ENCODE data around the gene MT1F. TPM values are rescaled to one million over a fixed set of nuclear protein-coding genes. Genes with fewer than 3 reads are reported as not detected.

MT1F gene
- total and polyA plus RNA-seq, 2 donors (not counting 1 experiment from before 2014, with no cell fraction given): 4.3 to 5.3 TPM

GRCh38 chr16:56697456-56698155, 39.8 kb downstream of the MT1F start:
- Mint-ChIP-seq H3K27ac (no peak overlapping the region), H3K9me3 (ENCODE audit: insufficient read depth) (peaks cover 7% of the 10 kb centered on the region), H3K27me3 (peaks cover 5% of the 10 kb centered on the region), H3K4me3 (no peak overlapping the region), H3K4me1 (peaks cover 5% of the 10 kb centered on the region)
- DNase-seq (no peak), ATAC-seq (ENCODE audit: low read depth) (no peak)
- no peak overlapping the region for H2AFZ ChIP-seq (ENCODE audit: insufficient read depth, low read depth, low read length, poor library complexity, severe bottlenecking)
- intact Hi-C loops (cut with micrococcal nuclease): no loop called here
- H3K4me3 ChIP-seq (ENCODE audit: control extremely low read depth in 1 of 5, extremely low read depth in 1 of 5, insufficient read depth in 1 of 5, low read depth in 2 of 5, low read length in 4 of 5): no peak overlapping the region
- ChIA-PET CTCF (interaction anchor here (0.6 to 0.7 kb wide), 2 partner anchors 24 to 30 kb away, joined by 3 read pairs; no protein-coding TSS in a partner anchor), POLR2A (no interaction called here)
- H3K27me3 ChIP-seq (replicated peaks in 1 of 4; ENCODE audit: control extremely low read depth in 1 of 4, control insufficient read depth in 3 of 4, insufficient read depth in 4 of 4, low read length in 3 of 4): peaks cover 0 to 2% (median 0%) of the 10 kb centered on the region in 4 experiments
- peaks cover 0 to 4% of the 10 kb centered on the region in 2 donors for H3K4me1 ChIP-seq (ENCODE audit: control insufficient read depth in 2 of 2, insufficient read depth in 2 of 2, low read length in 2 of 2)
- H3K79me2 ChIP-seq (ENCODE audit: control insufficient read depth, insufficient read depth, low read length): no peaks in the 10 kb centered on the region
- H3K9me3 ChIP-seq (ENCODE audit: control extremely low read depth in 1 of 3, control insufficient read depth in 2 of 3, insufficient read depth in 1 of 3, low read length in 2 of 3): peaks cover 0 to 18% (median 3%) of the 10 kb centered on the region in 3 donors
- H3K27ac ChIP-seq (ENCODE audit: low read length in 2 of 2): no peak overlapping the region
- no peaks in the 10 kb centered on the region for H4K20me1 ChIP-seq (ENCODE audit: control insufficient read depth, insufficient read depth, low read length, poor library complexity, severe bottlenecking)
- H3K36me3 ChIP-seq (replicated peaks in 1 of 2; ENCODE audit: control extremely low read depth in 1 of 2, control insufficient read depth in 1 of 2, extremely low read depth in 1 of 2, insufficient read depth in 2 of 2, low read length in 1 of 2): no peaks in the 10 kb centered on the region
- TF ChIP-seq CTCF (IDR thresholded peaks at IDR 0.05) (no peak), EZH2 (IDR thresholded peaks at IDR 0.05; ENCODE audit: borderline replicate concordance, insufficient read depth, low read depth, low read length, poor library complexity, severe bottlenecking) (no peak)
- no peak overlapping the region for H3K9ac ChIP-seq (ENCODE audit: low read length)
- WGBS (ENCODE audit: insufficient coverage): 91% methylated on average over 4 of the region's 5 CpGs
- no peak overlapping the region for H3K4me2 ChIP-seq (replicated peaks; ENCODE audit: low read depth, low read length, poor library complexity, severe bottlenecking)

GRCh38 chr16:56700195-56700594, 42.4 kb downstream of the MT1F start:
- Histone ChIP-seq H3K27me3 (replicated peaks in 1 of 4; ENCODE audit: control extremely low read depth in 1 of 4, control insufficient read depth in 3 of 4, insufficient read depth in 4 of 4, low read length in 3 of 4) (peaks cover 0 to 1% (median 0%) of the 10 kb centered on the region in 4 experiments), H3K9me3 (ENCODE audit: control extremely low read depth in 1 of 3, control insufficient read depth in 2 of 3, insufficient read depth in 1 of 3, low read length in 2 of 3) (peaks cover 0 to 15% (median 3%) of the 10 kb centered on the region in 3 donors), H3K79me2 (ENCODE audit: control insufficient read depth, insufficient read depth, low read length) (no peaks in the 10 kb centered on the region), H3K27ac (ENCODE audit: low read length in 2 of 2) (no peak overlapping the region), H3K4me3 (ENCODE audit: control extremely low read depth in 1 of 5, extremely low read depth in 1 of 5, insufficient read depth in 1 of 5, low read depth in 2 of 5, low read length in 4 of 5) (no peak overlapping the region), H3K36me3 (replicated peaks in 1 of 2; ENCODE audit: control extremely low read depth in 1 of 2, control insufficient read depth in 1 of 2, extremely low read depth in 1 of 2, insufficient read depth in 2 of 2, low read length in 1 of 2) (no peaks in the 10 kb centered on the region), H3K4me2 (replicated peaks; ENCODE audit: low read depth, low read length, poor library complexity, severe bottlenecking) (no peak overlapping the region), H3K4me1 (ENCODE audit: control insufficient read depth in 2 of 2, insufficient read depth in 2 of 2, low read length in 2 of 2) (peaks cover 0 to 4% of the 10 kb centered on the region in 2 donors), H2AFZ (ENCODE audit: insufficient read depth, low read depth, low read length, poor library complexity, severe bottlenecking) (no peak overlapping the region), H3K9ac (ENCODE audit: low read length) (no peak overlapping the region), H4K20me1 (ENCODE audit: control insufficient read depth, insufficient read depth, low read length, poor library complexity, severe bottlenecking) (no peaks in the 10 kb centered on the region)
- ChIA-PET POLR2A (no interaction called here), CTCF (interaction anchor here (0.6 to 3.6 kb wide), 10 partner anchors 9 to 690 kb away, joined by 3 to 53 read pairs (median 18); partner anchors contain the start of genes MT1X and MT2A)
- TF ChIP-seq CTCF (IDR thresholded peaks at IDR 0.05): no peak
- no peak for TF ChIP-seq EZH2 (IDR thresholded peaks at IDR 0.05; ENCODE audit: borderline replicate concordance, insufficient read depth, low read depth, low read length, poor library complexity, severe bottlenecking)
- peaks cover 5% of the 10 kb centered on the region for H3K4me1 Mint-ChIP-seq
- H3K4me3 Mint-ChIP-seq: no peak overlapping the region
- no peak overlapping the region for H3K27ac Mint-ChIP-seq
- H3K27me3 Mint-ChIP-seq: peaks cover 3% of the 10 kb centered on the region
- no CpG with 5 or more reads among the region's 1 CpG for WGBS (ENCODE audit: insufficient coverage)
- DNase-seq (no peak), ATAC-seq (ENCODE audit: low read depth) (no peak)
- H3K9me3 Mint-ChIP-seq (ENCODE audit: insufficient read depth): peaks cover 7% of the 10 kb centered on the region
- intact Hi-C loops (cut with micrococcal nuclease): loop anchor here (5.0 to 10.0 kb wide), 4 partner anchors 275 to 755 kb away; partner anchors contain the start of gene AMFR
